NB4 (cell line): Measurements from ENCODE around the gene BIRC3.

Experiments
- CTCF ChIP-seq: IDR thresholded peaks from one replicate; pipeline ENCODE4 v1.5.1; 2012; ENCODE audit warnings: low read depth, low read length
- MAX ChIP-seq: IDR thresholded peaks from 2 replicates; pipeline ENCODE4 v1.6.1; 2011; ENCODE audit warnings: low read depth, low read length
- MYC ChIP-seq: IDR thresholded peaks from 2 replicates; pipeline ENCODE4 v1.6.1; 2011; ENCODE audit warnings: low read depth, low read length
- POLR2A ChIP-seq: IDR thresholded peaks from 2 replicates; pipeline ENCODE4 v1.6.1; 2011; ENCODE audit warnings: mild to moderate bottlenecking; ENCODE audit not compliant: insufficient read length; ENCODE audit errors: extremely low read depth

- TF ChIP-seq CTCF (no peak), POLR2A (no peak), MYC (no peak), MAX (no peak)
These were observed 25.5 kb upstream of the BIRC3 start for GRCh38 chr11:102291831-102292230.
